ENCODE measurements around the gene DDX23.
"Not testable (repeated sequence)": the region's sequence is repeated elsewhere in the genome, so short reads cannot be mapped to it uniquely, and the experiment has no call there.

The DDX23 gene

DNA sequence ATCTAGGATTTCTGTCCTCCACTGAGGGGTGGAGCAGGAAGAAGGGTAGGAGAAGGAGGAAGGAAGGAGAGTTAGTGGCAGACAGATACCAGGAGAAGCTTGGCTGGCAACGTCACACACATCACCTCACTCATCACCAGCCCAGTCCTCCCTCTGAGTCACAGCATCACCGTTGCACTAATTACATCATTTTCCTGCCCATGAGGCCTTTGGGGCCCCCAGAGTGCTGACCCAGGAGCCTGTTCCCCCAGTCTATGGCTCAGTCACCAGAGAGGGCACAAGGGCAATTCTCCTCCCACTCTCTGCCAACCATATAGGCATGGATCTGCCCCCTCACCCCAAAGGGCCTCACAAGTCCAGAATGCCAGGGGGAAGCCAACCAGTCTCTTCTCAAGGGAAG, 9.1 kb upstream of the DDX23 start:
- DNase-seq = no peak

DNA sequence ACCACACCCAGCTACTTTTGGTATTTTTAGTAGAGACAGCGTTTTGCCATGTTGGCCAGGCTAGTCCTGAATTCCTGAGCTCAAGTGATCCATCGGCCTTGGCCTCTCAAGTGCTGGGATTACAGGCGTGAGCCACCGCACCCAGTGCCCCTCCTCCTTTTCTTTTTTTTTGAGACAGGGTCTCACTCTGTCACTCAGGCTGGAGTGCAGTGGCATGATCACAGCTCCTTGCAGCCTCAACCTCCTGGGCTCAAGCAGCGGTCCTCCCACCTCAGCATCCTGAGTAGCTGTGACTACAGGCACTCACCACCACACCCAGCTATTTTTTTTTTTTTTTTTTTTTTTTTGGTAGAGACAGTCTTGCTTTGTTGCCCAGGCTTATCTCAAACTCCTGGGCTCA, 8.3 kb upstream of the DDX23 start:
- DNase-seq = not testable (repeated sequence)

DNA sequence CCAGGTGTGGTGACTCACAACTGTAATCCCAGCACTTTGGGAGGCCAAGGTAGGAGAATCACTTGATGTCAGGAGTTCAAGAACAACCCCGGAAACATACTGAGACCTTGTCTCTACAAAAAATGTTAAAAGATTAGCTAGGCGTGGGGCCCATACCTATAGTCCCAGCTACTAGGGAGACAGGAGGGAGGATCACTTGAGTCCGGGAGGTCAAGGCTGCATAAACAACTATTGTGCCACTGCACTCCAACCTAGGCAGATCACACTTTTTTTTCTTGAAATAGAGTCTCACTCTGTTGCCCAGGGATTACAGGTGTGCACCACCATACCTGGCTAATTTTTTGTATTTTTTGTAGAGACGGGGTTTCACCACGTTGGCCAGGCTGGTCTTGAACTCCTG, 7.6 kb upstream of the DDX23 start:
- no peak for DNase-seq

DNA sequence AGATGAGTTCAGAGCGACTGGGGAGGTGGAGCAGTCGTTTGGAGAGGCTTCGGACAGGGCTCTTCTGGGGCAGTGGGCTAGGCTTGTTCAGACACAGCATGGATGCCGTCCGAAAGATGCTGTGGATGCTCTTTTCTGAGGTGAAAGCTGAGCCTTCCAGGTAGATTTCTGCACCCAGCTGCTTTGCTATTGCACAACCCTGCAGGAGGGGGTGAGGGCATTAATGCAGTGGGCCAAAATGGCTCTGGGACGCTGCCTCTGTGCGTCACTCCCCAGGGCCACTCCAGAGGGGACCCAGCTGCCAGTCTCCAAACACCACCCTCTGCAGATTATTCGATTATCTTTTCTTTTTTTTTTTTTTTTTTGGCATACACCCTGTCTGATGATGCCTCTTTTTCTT, 6.1 kb upstream of the DDX23 start:
- no peak for DNase-seq

DNA sequence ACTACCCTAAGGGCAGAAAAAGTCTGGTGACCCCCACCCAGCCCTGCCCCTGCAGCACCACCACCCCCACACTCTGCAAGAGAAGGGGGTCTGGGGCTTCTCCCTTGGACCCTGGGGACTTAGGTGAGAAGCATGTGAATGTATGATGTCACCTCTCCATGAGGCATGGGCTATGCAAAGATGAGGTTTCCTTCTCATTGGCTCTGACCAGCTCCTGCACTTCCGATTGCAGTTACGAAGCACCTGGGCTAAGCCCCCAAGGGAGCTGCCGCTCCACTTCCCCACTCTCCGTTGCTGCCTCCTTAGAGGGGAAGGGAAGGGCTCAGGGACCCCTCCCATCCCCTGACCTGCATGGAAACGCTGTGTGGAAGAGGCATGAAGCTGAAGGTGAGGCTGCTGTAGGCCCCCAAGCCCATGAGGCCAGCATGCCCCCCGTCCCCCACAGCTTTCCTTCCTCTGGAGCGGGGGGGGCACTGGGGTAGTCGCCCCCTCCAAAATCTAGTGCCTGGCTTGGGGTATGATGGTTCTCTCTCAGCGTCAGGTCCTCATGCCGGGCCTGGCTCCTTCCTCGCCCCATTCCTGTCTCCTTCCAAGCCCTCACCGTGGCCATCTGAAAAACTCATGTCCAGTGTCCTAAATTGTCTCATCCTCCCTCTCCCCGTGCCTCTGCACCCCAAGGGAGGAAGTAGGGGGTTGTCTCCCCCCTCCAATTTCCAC, 5.5 kb upstream of the DDX23 start:
- DNase-seq = no peak

DNA sequence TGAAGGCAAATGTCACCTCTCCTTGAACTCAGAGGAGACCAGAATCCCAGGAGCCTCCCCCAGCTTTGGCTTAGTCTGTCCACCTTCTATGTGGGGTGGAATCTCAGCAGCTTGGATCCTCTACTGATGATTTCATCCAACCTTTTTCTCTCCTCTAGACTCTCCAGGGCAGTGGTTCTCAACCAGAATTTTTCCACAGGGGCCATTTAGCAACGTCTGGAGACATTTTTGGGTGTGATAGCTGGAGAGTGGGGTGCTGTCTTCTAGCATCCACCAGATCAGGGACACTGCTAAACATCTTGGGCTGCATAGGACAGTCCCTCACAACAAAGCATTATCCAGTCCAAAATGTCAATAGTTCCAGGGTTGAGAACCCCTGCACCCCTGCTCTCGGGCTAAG, 4.4 kb upstream of the DDX23 start:
- DNase-seq = no peak

DNA sequence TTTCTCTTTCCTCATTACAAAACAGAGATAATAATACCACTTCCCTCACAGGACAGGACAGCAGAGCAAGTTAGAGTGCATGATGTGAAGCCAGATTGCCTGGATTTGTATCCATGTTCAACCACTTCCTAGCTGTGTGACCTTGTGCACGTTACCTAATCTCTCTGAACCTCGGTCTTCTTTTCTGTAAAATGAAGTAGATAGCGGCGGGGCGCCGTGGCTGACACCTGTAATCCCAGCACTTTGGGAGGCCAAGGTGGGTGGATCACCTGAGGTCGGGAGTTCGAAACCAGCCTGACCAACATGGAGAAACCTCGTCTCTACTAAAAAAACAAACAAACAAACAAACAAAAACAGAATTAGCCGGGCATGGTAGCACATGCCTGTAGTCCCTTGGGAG, 3.0 kb upstream of the DDX23 start:
- DNase-seq = not testable (repeated sequence)

DNA sequence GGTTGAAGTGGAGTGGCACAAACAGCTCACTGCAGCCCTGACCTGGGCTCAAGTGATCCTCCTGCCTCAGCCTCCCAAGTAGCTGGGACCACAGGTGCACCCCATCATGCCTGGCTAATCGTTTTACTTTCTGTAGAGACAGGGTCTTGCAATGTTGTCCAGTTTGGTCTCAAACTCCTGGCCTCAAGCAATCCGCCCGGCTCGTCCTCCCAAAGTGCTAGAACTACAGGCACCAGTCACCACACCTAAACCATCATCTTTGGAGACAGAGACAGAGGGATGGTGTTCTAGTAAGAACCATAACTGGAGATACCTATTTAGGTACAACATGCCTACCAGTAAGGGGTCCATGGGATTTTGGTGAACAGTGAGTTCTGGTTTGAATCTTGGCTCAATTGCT, 2.5 kb upstream of the DDX23 start:
- DNase-seq = no peak

DNA sequence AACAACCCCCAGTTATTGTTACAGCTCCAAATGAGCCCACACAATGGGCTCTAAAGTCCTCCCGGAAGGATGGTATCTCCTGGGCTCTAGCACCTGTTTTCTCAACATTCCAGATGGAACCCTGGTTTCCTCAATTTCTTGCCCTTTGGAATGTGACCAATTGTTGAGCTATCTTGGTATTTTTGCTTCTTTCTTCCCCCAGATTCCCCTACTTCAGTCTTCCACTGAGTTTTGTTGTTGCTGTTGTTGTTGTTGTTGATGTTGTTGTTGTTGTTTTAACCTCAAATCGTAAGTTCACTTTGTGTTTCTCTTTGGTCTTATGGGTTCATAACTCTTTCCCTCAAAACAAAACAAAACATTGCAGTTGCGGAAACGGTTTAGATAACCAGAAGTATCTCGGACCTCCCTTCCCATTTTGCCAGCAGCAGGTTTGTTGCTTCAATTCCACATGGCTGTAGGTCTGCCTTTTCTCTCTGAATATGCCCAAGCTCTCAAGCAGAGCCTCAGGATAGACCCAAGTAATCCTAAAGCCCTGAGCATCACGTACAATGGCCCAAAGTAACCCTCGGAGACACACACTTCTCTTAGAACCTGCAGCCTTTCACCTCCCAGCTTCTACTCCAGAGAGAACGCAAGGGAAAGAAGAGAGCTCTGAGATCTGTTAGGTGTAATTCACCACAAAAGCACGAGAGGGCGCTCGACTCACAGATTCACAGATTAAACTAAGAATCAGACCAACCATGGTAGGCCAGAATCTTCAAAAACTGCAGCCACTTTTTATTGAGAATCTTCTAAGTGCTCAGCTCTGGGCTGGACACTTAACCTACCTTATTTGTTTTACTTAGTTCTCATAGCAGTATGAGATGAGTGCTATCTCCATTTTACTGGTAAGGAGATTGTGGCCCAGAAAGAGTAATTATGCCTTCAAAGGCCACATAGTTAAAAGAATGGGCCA, 1.0 kb upstream of the DDX23 start:
- DNase-seq = peak; percentile 75

DNA sequence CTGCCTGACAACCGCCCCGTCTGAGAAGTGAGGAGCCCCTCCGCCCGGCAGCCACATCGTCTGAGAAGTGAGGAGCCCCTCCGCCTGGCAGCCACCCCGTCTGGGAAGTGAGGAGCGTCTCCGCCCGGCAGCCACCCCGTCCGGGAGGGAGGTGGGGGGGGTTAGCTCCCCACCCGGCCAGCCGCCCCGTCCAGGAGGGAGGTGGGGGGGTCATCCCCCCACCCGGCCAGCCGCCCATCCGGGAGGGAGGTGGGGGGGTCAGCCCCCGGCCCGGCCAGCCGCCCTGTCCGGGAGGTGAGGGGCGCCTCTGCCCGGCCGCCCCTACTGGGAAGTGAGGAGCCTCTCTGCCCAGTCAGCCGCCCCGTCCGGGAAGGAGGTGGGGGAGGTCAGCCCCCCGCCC, 9.9 kb downstream of the DDX23 start:
- DNase-seq = not testable (repeated sequence)

DNA sequence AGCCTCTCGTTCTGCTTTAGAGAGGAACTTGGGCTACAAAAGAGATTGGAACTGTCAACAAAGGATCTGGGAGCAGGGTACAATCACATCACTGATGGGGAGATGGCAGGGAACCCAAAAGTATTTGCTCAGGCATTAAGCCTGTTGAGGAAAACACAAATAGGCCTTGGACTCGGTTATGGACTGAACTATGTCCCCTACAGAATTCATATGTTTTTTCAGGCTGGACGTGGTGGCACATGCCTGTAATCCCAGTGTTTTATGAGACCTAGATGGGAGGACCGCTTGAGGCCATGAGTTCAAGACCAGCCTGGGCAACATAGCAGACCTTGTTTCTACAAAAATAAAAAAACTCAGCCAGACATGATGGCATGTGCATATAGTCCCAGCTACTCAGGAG, 13.9 kb downstream of the DDX23 start:
- DNase-seq = no peak

DNA sequence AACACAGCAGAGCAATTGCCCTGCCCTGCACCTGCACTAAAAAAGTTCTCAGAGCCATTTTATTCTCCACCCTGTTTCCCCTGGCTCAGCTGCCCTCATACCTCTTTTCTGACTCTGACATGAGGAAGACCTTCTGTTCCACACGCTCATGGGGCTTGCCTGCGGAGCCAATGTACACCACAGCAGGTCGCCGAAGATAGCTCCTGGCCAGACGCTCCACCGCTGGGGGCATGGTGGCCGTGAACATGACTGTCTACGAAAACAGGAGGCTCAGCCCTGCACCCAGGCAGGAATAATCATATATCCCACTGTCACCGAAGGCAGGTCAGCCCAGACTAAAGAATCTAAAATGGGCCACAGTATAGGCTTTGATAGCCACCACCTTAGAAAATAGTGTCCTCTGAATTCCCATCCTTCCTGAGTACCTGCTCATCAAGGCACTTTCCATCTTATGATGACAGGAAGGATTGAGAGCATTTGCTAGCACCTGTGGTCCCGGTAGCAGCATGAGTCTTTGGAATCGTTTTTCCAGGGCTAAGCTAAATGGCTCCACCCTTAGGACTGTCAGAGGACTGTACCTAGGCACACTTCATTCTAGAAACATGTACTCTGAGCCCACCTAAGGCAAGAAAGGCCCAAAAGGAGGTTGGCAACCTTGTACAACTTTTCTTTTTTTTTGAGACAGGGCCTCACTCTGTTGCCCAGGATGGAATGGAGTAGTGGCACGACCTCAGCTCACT, 19.5 kb downstream of the DDX23 start:
- no peak for DNase-seq

DNA sequence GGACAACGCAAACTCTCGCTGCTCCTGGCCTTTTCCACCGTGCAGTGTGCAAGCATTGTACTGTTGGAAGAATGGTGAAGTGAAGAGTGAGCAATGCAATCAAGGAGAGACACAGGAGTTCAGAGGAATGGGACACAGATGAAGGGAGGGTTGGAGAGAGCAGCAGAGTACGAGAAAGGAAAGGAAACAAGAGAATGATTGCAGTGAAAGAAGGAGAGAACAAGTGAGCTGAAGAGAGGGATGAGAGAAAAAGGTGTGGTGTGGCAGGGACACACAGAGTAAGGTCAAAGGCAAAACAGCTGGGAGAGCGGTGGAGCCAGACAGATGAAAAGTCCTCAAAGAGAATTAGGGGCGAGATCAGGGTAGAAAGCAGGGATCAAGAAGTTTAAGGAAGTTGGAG, 20.7 kb downstream of the DDX23 start:
- no peak for DNase-seq

DNA sequence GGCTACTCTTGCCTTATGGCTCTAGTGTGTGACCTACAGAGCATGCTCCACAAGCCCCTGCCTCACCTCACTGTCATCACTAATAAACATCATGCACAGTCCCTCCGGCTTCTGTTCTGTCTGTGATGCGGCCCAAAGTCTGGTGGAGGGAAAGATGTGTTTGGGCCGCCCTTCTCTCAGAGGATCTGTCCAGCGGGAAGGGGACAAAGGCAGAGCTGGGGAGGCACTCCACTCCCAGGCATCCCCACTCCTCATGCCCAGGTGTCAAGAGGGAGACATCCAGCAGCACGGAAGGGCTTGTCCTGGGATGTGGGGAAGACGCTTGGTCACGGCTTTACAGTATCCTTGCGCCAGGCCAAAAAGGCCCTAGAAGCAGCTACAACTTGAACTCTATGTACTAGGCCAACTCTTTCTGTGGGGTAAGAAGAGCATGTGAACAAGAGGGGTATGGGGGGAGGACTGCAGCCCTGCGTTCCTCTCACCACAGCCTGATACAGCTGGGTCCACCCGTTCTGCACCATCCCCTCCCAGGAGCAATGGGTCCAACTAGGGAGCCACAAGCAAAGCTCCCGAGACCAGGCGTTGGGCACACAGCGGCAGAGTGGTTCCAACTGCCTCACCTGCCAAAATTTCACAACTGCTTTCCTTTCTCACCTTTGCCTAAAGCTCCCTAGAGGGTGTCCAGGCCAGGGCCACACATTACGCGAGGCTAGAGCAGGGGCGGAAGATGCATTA, 23.0 kb downstream of the DDX23 start:
- no peak for DNase-seq

DNA sequence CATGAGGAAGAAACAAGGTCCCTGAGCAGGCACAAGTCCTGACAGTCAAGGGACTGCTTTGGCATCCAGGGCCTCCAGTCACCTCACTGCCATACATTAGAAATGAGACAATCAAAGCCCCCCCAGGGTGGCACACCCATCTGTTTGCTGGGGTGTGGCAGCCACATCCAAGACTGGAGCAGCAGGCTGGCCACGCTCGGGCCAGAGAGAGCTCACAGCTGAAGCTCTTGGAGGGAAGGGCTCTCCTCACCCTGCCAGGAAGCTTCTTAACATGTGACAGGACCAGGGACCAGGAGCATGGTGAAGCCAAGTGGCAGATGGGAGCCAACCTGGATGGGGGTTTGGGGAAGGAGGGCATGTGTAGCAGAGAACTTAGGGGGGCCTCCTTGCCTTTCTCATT, 23.7 kb downstream of the DDX23 start:
- DNase-seq = no peak

DNA sequence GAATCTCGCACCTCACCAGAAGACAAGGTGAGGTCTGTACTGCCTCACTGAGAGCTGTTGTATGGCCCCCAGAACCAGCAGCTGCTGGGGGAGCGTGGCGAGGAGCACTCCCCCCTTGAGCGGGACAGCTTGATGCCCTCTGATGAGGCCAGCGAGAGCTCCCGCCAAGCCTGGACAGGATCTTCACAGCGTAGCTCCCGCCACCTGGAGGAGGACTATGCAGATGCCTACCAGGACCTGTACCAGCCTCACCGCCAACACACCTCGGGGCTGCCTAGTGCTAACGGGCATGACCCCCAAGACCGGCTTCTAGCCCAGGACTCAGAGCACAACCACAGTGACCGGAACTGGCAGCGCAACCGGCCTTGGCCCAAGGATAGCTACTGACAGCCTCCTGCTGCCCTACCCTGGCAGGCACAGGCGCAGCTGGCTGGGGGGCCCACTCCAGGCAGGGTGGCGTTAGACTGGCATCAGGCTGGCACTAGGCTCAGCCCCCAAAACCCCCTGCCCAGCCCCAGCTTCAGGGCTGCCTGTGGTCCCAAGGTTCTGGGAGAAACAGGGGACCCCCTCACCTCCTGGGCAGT, 24.4 kb downstream of the DDX23 start:
- no peak for DNase-seq

DNA sequence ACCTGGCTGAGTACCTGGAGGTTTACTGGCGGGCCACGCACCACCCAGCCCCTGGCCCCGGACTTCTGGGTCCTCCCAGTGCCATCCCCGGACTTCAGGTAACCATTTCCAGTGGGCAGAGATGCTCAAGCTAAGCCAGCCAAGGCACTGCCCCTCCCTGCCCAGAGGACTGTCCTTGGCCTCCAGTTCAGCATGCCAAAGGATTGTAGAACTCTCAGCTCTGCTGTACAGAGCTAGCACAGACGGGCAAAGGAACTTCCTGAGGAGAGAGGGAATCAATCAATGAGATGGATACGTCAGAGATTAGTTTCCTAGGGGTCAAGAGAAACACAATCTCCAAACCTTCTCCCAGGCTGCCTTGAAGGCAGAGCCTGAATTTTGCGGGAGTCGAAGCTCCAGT, 24.9 kb downstream of the DDX23 start:
- DNase-seq = no peak

DNA sequence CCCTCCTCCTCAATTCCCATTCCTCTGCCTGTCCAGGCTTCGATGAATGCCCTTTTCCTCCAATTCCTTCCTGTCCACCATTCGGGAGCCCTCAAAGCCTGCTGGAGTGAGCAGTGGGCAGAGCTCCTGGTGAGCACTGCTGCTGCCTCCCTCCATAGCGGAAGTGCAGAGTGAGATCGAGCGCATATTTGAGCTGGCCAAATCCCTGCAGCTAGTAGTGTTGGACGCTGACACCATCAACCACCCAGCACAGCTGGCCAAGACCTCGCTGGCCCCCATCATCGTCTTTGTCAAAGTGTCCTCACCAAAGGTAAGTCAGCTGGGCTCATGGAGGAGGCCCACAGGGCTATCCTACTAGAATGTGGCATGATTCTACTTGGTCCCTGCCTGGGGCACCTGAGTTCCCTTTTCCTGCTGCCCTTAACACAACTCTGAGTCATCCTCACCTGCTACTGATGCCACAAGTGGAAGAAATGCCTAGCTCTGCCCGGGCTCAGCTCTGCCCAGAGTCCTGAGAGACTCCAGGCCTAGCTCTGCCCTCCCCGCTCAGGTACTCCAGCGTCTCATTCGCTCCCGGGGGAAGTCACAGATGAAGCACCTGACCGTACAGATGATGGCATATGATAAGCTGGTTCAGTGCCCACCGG, 25.6 kb downstream of the DDX23 start:
- DNase-seq = no peak

DNA sequence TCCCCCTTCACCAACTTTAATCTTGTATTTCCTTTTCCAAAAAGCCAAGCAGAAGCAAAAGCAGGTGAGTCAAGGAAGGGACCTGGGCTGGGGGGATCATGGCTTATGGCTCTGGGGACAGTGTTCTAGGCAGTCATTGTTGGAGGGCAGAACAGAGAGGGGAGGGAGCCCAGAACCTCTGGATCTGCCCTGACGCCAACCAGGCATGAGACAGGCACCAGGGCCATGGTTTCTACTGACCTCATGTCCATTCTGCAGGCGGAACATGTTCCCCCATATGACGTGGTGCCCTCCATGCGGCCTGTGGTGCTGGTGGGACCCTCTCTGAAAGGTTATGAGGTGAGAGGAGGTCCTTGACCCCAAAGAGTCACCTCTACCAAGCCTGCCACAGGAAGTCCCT, 27.1 kb downstream of the DDX23 start:
- DNase-seq = no peak

DNA sequence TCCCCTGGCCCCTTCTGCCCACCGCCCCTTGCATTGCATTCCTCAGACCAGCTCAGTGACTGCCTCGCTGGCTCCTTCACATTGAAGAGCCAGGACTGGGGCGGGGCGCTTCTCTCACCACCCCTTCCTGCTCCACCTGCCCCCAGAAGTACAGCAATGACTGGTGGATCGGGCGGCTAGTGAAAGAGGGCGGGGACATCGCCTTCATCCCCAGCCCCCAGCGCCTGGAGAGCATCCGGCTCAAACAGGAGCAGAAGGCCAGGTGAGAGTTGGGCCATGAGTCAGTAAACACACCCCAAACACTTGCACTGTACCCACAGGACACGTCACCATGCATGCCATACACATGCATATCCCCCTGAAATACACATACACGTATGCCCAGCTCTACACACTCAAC, 27.9 kb downstream of the DDX23 start:
- no peak for DNase-seq

DNA sequence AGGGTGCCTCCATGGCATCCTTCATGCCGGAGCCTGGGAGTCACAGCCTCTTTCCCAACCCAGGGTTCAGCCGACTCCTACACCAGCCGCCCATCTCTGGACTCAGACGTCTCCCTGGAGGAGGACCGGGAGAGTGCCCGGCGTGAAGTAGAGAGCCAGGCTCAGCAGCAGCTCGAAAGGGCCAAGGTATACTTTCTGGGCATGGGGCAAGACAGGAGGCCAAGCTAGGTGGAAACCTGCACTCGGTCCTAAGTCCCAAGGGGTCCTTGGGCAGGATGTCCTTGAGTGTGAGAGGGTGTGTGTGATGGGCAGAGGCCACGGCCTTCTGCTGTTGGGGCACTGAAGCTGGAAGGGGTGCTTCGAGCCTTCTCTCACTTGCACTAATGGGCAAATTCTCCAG, 28.7 kb downstream of the DDX23 start:
- no peak for DNase-seq

DNA sequence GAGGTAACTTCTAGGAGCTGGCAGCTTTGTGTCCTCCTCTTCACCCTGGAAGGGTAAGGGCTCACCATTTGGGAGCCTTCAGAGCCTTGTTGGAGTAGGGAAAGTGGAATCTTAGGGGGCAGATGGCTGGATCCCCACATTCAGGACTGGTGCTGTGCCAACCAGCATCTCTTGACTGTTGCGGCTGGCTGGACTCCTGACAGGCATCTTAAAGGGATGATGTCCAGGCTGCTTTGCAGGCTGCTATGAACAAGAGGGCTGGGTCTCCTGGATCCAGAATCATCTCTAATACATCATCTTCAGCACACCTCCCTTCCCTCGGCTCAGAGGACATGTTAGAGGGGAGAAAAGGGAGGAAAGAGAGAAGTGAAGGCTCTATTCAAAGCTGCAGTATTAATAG, 29.3 kb downstream of the DDX23 start:
- no peak for DNase-seq

Data from NCI-H1417 treated with DMSO at 0.1 percent for 48 hours (cell line).